Natural killer cell (primary cell): Measurements from ENCODE around the gene MAB21L3. TPM values are rescaled to one million over a fixed set of nuclear protein-coding genes. Genes with fewer than 3 reads are reported as not detected.

ENCODE experiments used
- ATAC-seq, 3 donors: fragments of 150-1000 bp in 2 of 3; fragments of 200-7000 bp in 1 of 3; cut with Tn5 transposase; 1 replicate in 1 of 3; 2 replicates in 2 of 3; pipeline ENCODE4 v1.10.0; 2021; ENCODE audit warnings: mild to moderate bottlenecking in 2 of 3, moderate library complexity in 2 of 3
- DNase-seq, 2 donors: peaks; one replicate each; pipeline versions ENCODE4 v3.0.0 to v3.0.0-alpha.2; 2013 to 2021; ENCODE audit warnings: mixed read lengths in 1 of 2
- H3K27ac ChIP-seq: one replicate; pipeline ENCODE4 v1.5.1; 2013; ENCODE audit warnings: mild to moderate bottlenecking, low read length
- H3K27me3 ChIP-seq: one replicate; pipeline ENCODE4 v1.6.1; 2013; ENCODE audit warnings: low read length; ENCODE audit not compliant: control insufficient read depth, insufficient read depth
- H3K36me3 ChIP-seq: one replicate; pipeline ENCODE4 v1.6.1; 2013; ENCODE audit warnings: low read length; ENCODE audit not compliant: control insufficient read depth, insufficient read depth
- H3K4me1 ChIP-seq: one replicate; pipeline ENCODE4 v1.6.1; 2013; ENCODE audit warnings: low read length; ENCODE audit not compliant: control insufficient read depth, insufficient read depth
- H3K4me3 ChIP-seq: one replicate; pipeline ENCODE4 v1.5.1; 2013; ENCODE audit warnings: low read length
- H3K9me3 ChIP-seq: one replicate; pipeline ENCODE4 v1.6.1; 2013; ENCODE audit warnings: low read length; ENCODE audit not compliant: control insufficient read depth, insufficient read depth
- H3K27ac Mint-ChIP-seq, 2 donors: one replicate each; pipeline ENCODE4 v1.8.0; 2022; ENCODE audit warnings: mild to moderate bottlenecking in 2 of 2, mixed read lengths in 2 of 2, moderate library complexity in 1 of 2
- H3K27me3 Mint-ChIP-seq, 2 donors: one replicate each; pipeline ENCODE4 v1.8.0; 2022; ENCODE audit warnings: low read depth in 2 of 2, mixed read lengths in 2 of 2
- H3K36me3 Mint-ChIP-seq: one replicate; pipeline ENCODE4 v1.8.0; 2022; ENCODE audit warnings: mixed read lengths
- H3K4me1 Mint-ChIP-seq, 2 donors: one replicate each; pipeline ENCODE4 v1.8.0; 2022; ENCODE audit warnings: mixed read lengths in 2 of 2
- H3K4me3 Mint-ChIP-seq: one replicate; pipeline ENCODE4 v1.8.0; 2022; ENCODE audit warnings: mild to moderate bottlenecking, moderate library complexity, mixed read lengths
- H3K9me3 Mint-ChIP-seq, 2 donors: one replicate each; pipeline ENCODE4 v1.8.0; 2022; ENCODE audit warnings: mixed read lengths in 2 of 2
- WGBS: methylation state at CpG from one replicate; pipeline ENCODE4 v1.1.7; 2013; ENCODE audit warnings: missing lambda C conversion rate; ENCODE audit not compliant: insufficient coverage; 5-methylcytosine and 5-hydroxymethylcytosine counted together
- intact Hi-C: fragments of 100-400 bp; cut with micrococcal nuclease; formaldehyde crosslinking; loops from one replicate; pipeline ENCODE4 v1.14.2; 2022
- total RNA-seq, 4 donors: library from RNA; stranded (reverse); fragments of 120-200 nt in 1 of 4; gene quantifications; one replicate each; pipeline versions ENCODE4 v1.2.3 to v1.2.4, GENCODE V29; 2013 to 2022
- TF ChIP-seq, protein P1 (sequence below): fragments of 200-600 bp; IDR thresholded peaks from one replicate; pipeline ENCODE4 v1.8.0; 2022; ENCODE audit warnings: antibody characterized with exemption

The MAB21L3 gene
- total RNA-seq, 3 donors from 2014 or later (not counting 1 experiment from before 2014, with no cell fraction given) = not detected

DNA sequence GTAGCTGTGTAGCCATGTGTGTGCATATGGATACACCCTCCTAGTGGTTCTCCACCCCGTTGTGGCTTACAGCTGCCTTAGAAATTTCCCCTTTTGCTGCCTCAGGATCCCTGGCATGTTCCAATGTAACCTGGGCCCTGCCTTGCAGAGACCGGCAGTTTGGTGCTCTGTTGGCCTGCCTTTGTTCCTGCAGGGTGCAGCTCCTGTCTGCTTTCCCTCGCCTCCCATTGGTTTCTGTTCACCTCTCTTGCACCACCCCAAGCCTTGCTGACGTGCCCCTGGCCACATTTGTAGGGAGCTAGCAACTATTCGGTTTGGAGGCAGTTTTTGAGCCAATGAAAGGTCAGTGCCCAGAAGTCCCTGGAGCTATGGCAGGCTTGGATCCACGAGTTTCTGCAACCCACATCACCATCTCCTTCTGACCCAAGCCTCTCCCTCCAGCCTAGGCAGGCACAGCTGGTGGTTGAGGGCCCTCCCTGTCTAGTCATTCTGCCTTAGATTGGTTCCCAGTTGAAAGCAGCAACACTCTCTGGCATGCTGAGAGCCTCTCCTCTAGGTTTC, 54.9 kb downstream of the MAB21L3 start:
- Mint-ChIP-seq H3K27me3 (no peaks in the 10 kb centered on the region), H3K36me3 (no peaks in the 10 kb centered on the region), H3K27ac (no peak overlapping the region), H3K9me3 (no peaks in the 10 kb centered on the region), H3K4me3 (no peak overlapping the region), H3K4me1 (peaks cover 21% of the 10 kb centered on the region in 2 donors)
- TF ChIP-seq, protein P1, sequence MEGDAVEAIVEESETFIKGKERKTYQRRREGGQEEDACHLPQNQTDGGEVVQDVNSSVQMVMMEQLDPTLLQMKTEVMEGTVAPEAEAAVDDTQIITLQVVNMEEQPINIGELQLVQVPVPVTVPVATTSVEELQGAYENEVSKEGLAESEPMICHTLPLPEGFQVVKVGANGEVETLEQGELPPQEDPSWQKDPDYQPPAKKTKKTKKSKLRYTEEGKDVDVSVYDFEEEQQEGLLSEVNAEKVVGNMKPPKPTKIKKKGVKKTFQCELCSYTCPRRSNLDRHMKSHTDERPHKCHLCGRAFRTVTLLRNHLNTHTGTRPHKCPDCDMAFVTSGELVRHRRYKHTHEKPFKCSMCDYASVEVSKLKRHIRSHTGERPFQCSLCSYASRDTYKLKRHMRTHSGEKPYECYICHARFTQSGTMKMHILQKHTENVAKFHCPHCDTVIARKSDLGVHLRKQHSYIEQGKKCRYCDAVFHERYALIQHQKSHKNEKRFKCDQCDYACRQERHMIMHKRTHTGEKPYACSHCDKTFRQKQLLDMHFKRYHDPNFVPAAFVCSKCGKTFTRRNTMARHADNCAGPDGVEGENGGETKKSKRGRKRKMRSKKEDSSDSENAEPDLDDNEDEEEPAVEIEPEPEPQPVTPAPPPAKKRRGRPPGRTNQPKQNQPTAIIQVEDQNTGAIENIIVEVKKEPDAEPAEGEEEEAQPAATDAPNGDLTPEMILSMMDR = no peak
- 79% methylated on average over 6 of the region's 6 CpGs for WGBS
- no peak overlapping the region for H3K27ac ChIP-seq
- no peak for ATAC-seq
- intact Hi-C loops = loop anchor here (2.0 kb wide), 1 partner anchor 13 kb away; no protein-coding TSS in a partner anchor
- no peaks in the 10 kb centered on the region for H3K36me3 ChIP-seq
- H3K4me3 ChIP-seq = no peak overlapping the region
- H3K27me3 ChIP-seq = no peaks in the 10 kb centered on the region
- H3K9me3 ChIP-seq = no peaks in the 10 kb centered on the region
- DNase-seq = no peak
- H3K4me1 ChIP-seq = peaks cover 18% of the 10 kb centered on the region

DNA sequence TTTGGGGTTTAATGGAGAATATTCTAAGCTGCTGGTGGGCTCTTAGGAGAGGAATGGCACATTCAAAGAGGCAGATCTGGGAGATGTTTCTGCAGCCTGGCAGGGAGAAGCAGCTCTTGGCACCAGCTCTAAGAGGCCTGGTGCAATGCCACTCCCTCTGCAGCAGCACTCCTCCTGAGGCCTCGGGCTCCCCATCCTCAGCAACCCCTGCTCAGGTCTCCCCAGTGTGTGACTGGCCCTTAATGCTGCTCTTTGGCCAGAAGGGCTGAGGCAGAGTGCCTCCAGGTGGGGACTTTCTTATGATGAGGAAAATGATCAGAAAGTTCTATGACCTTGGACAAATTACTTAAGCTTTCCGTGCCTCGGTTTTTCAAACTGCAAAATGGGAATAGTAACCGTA, 55.5 kb downstream of the MAB21L3 start:
- H3K4me3 ChIP-seq = no peak overlapping the region
- Mint-ChIP-seq H3K27ac (no peak overlapping the region), H3K9me3 (no peaks in the 10 kb centered on the region), H3K36me3 (no peaks in the 10 kb centered on the region), H3K27me3 (no peaks in the 10 kb centered on the region), H3K4me3 (peak overlapping the region; percentile 77), H3K4me1 (peaks cover 21% of the 10 kb centered on the region in 2 donors)
- TF ChIP-seq, protein P1 = no peak
- no peaks in the 10 kb centered on the region for H3K9me3 ChIP-seq
- H3K27ac ChIP-seq = no peak overlapping the region
- ATAC-seq (no peak), DNase-seq (no peak)
- H3K4me1 ChIP-seq = peaks cover 18% of the 10 kb centered on the region
- intact Hi-C loops = loop anchor here (2.0 kb wide), 1 partner anchor 14 kb away; no protein-coding TSS in a partner anchor
- H3K27me3 ChIP-seq = no peaks in the 10 kb centered on the region
- H3K36me3 ChIP-seq = no peaks in the 10 kb centered on the region
- 93% methylated on average over 4 of the region's 4 CpGs for WGBS

DNA sequence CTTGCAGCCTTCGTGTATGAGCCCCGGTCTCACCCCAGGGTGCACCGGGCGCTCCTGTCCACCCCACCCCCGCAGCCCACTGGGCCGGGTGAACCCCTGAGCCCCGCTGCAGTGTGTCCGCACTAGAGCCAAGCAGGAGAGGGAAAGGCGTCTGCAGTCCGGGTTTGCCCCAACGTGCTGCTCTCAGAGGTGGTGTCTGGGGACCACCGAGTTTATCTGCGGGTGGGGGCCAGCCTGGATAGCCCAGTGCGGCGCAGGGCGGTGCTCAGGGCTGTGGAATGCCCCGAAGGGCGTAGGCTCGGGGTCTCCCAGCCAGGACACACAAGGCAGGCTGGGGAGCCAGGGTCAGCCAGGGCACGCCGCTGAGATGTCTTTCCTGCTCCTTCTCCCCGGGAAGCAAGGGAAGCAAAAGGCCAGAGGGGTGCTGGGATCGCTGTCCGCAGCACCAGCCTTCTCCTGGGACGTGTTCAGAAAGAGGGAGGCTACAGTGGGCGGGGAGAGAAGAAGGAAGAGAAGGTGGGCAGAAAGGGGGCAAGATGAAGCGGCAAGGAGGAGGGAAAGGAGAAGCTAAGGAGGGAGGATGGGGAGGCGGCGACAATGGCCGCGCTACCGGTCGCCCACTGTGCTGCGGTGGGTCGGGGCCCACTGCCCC, 56.6 kb downstream of the MAB21L3 start:
- WGBS = 32% methylated on average over 35 of the region's 35 CpGs
- Histone ChIP-seq H3K4me1 (peaks cover 18% of the 10 kb centered on the region), H3K27ac (peak overlapping the region; percentile 19), H3K36me3 (no peaks in the 10 kb centered on the region), H3K9me3 (no peaks in the 10 kb centered on the region), H3K27me3 (no peaks in the 10 kb centered on the region), H3K4me3 (peak overlapping the region; percentile 47)
- Mint-ChIP-seq H3K4me3 (peak overlapping the region; percentile 77), H3K36me3 (no peaks in the 10 kb centered on the region), H3K9me3 (no peaks in the 10 kb centered on the region), H3K27ac (peak overlapping the region; percentile 68 to 84), H3K4me1 (peaks cover 21% of the 10 kb centered on the region in 2 donors), H3K27me3 (no peaks in the 10 kb centered on the region)
- DNase-seq = no peak
- intact Hi-C loops = loop anchor here (2.0 kb wide), 1 partner anchor 15 kb away; no protein-coding TSS in a partner anchor
- ATAC-seq = peak in 1 of 3 donors; percentile 5
- TF ChIP-seq, protein P1 = no peak
